Left renal pelvis (tissue), 4 donors: Measurements from ENCODE around the gene ARHGAP18. TPM values are rescaled to one million over a fixed set of nuclear protein-coding genes. Genes with fewer than 3 reads are reported as not detected.

ENCODE experiments used
- DNase-seq, 4 donors: peaks; one replicate each; pipeline ENCODE4 v3.0.0-alpha.2; 2013; ENCODE audit warnings: low read depth in 4 of 4, low spot score in 3 of 4
- polyA plus RNA-seq, 4 donors: library from polyadenylated mRNA; unstranded; fragments of 120-200 nt; gene quantifications; one replicate each; pipeline ENCODE4 v1.2.1, GENCODE V29; 2013; ENCODE audit not compliant: insufficient read length in 4 of 4

Gene ARHGAP18
- polyA plus RNA-seq, 4 donors = 18.5 to 42.5 (median 38.3) TPM

DNA sequence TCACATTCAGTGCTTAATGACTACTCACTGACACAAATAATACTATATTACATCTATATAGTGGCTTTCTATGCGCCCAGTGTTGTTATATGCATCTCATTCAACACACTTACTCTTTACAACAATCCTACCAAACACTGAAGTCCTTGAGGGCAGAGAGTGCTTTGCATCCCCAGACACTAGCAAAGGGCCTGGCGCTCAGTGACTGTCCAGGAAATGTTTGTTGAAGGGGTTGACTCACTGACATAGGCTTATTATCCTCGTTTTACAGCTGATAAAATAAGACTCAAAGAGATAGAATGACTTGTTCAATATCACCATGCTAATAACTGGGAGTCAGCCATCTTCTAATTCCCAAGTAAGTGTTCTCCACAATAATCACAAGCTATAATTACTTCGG, 163.3 kb downstream of the ARHGAP18 start:
- no peak for DNase-seq

GRCh38 chr6:129544892-129545612, 164.9 kb downstream of the ARHGAP18 start:
- DNase-seq = no peak

DNA sequence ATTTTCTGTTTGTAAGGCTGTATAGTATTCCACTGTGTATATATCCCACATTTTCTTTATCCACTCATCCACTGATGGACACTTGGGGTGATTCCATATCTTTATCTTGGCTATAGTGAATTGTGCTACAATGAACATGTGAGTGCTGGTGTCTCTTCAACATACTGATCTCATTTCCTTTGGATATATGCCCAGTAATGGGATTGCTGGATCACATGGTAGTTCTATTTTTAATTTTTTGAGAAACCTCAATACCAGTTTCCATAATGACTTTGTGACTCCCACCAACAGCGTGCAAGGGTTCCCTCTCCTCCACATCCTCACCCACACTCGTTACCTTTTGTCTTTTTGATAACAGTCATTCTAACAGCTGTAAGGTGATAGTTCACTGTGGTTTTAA, 166.0 kb downstream of the ARHGAP18 start:
- no peak for DNase-seq

- no peak for DNase-seq
Observed at GRCh38 chr6:129542705-129543104, 167.3 kb downstream of the ARHGAP18 start.

- no peak for DNase-seq
Observed at GRCh38 chr6:129539032-129539431, 170.9 kb downstream of the ARHGAP18 start.

DNA sequence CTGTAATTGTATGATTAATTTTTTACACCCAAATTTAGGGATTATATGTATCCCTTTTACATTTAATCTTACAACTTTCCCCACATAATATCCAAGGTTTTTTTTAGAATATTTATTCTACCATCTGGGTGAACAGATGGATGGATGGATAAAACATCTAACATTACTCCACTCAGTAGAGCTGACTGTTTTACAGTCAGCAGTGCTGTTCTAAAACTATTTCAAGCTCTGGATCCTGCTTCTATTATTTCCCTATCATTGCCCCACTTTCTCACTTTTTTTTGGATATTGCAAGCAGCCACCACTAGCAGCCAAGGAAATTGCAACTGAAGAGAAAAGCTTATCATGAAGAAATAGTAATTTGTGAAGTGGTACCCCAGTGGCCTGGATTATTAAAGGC, 173.7 kb downstream of the ARHGAP18 start:
- no peak for DNase-seq

DNA sequence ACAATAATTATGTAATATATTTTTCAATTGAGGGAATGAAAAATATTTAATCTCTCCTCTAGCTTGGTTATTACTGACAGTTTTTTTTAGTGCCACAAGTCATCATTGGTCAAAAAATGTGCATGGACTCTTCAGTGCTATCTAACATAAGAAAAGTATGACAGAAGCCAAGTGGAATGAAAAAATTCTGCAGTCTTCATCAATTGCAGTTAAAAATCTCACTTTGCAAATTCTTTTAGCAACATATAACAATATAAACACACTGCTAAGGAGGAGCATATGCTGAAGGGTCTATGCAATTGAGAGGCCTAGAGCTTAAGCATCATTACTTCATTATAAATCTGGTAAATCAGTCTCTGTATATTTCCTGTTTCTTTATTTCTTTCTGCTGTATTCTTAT, 175.1 kb downstream of the ARHGAP18 start:
- no peak for DNase-seq

Other genes with a start within 250 kb of the ARHGAP18 start
- gene TMEM244, start 151.1 kb upstream of the ARHGAP18 start, polyA plus RNA-seq = not detected